GM19099 (cell line): ENCODE measurements around the gene DPEP1.

ENCODE experiments used
- POLR2A ChIP-seq: IDR thresholded peaks from 3 replicates; pipeline ENCODE4 v1.6.1; 2011; ENCODE audit warnings: low read depth; ENCODE audit not compliant: insufficient read length; ENCODE audit errors: extremely low read depth

The DPEP1 gene

DNA sequence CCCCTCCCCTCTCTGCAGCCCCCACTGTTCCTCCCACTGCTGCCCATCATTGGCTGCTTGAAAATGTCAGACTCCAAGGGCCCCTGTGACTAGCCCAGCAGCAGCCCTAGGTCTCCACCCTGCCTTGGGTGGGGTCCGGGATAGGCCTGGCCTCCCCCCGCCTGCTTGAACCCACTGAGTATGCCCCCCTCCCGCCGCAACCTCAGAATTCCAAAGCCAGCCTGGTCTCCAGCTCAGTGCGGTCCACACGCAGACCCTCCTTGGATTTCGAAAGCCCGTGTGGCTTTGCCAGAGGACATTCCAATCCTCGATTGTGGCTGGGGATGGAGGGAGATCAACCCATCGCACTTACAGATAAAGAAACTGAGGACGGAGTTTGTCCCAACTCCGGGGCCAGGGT lies 6.4 kb downstream of the DPEP1 start:
- no peak for TF ChIP-seq POLR2A

- no peak for TF ChIP-seq POLR2A
These were observed 7.0 kb downstream of the DPEP1 start for GRCh38 chr16:89620406-89620841.

DNA sequence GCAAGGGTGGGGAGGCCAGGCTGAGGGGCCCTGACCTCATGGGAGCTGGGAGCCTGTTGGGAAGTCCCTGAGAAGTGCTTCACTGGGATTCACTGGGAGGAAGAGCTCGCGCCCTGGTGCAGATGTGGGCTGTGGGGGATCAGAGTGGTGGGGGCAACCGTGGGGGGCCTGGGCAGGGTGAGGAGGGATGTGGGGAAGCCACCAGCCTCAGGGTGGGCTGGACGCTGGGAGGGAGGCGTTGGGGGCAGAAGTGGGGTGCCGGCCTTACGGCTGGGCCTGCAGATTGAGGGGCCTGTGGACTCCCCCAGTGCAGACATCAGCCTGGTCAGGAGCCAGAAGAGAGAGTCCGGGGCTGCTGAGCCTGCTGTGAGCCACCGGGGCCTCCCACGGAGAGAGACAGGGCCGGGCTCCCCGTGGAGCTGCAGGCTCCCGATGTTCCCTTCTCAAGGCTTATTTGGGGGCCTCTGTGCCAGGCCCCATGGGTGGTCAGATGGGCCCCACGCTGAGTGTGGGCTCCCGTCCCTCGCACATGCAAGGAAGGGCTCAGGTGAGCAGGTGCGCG lies 7.8 kb downstream of the DPEP1 start:
- TF ChIP-seq POLR2A = no peak

DNA sequence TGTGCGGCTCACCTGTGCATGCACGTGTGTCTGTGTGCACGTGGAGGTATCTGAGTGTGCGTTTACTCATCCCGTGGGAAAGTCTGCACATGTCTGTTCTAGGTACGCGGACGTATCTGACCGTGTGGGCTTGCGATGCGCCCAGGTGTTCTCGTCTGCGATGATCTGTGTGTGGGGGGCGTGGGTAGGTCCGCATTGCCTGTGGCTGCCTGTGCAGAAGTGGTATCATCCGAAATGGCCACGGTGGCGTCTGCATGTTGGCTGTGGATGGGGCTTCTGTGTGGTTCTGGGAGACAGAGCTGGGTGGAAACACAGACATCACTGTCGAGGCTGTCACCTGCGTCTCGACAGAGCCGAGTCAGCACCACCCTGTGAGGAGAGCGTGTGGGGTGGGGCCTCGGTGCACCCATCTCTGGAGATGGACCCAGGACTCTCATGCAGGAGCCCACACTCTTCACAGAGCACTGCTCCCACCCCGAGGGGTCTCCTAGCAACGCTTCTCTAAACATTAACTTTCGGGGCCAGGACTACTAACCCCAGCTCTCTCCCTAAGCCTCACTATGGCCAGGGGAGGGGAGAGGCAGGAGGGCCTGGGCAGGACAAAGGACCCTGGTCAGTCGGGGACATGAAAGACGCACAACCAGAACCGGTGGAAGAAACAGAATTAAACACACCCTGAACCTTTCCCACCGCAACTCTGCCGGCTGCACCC lies 8.4 kb downstream of the DPEP1 start:
- no peak for TF ChIP-seq POLR2A

- TF ChIP-seq POLR2A = no peak
These were observed 10.2 kb downstream of the DPEP1 start for GRCh38 chr16:89623511-89624261.

DNA sequence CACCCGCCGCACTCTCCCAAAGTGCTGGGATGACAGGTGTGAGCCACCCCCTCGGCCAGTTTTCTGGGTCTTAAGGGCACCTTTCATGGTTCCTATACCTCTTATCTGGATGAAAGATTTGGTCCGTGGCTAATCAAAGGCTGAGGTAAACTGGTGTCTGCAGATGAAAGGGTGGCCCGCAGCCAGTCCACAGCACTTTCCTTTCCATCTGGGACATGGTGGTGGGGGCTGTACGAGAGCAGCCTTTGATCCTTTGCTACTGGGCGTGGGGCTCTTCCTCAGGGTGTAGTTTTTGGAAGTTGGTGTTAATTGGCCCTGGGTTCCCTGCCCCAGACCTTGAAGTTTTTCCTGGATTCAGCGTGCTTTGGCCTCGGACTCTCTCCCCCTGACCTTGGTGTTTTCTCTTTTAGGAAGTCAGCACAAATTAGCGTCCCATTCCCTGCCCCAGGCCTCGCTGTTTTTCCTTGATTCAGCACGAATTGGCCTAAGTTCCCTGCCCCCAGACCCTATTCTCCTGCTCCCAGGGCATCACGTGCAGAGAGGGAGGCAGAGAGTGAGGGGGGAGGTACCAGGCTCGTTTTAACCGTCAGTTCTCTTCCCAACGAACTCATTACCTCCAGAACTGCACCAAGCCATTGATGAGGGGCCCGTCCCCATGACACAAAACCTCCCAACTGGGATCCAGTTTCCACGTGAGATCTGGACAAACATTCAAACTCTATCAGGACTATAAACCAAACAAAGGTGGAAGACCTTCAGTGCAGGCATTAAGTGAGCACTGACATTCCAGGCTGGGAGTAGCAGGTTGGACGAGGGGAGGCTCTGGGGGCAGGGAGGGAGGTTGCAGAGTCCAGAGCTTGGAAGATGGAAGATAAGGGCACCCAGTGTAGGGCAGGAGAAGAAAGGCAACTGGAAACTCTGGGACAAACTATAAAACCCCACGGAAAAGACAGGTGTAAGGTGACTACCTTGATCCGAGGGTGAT lies 11.6 kb downstream of the DPEP1 start:
- TF ChIP-seq POLR2A = no peak

DNA sequence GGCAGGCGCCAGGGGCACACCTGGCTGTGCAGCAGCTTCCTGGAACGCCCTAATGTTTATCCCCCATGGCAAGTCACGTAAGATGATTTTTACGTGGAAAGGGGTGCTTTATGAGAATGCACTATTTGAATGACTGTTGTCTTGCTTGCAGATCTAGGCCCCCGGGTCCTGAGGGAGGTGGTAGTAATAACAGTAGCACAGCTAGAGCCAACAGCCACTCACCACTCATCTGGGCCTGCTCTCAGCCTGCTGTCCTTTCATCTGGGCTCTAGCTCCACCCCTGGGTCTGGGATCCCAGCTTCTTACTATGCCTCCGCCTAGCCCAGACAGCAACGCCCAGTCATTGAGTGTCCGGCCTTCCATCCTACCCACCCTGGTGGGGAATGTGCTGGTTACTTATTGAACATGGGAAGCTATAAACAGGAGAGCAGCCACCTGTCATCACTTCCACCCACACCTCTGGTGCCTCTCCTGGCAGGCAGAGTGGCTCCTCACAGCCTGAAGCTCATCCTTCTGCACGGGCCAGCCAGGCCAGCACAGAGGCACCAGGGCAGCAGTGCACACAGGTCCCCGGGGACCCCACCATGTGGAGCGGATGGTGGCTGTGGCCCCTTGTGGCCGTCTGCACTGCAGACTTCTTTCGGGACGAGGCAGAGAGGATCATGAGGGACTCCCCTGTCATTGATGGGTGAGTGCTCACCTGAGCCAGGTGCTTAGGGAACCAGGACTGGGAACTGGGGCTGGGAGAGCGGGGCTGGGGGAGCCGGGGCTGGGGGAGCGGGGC lies 16.6 kb downstream of the DPEP1 start:
- TF ChIP-seq POLR2A = no peak

GRCh38 chr16:89633064-89633631 lies 19.7 kb downstream of the DPEP1 start:
- TF ChIP-seq POLR2A = no peak

DNA sequence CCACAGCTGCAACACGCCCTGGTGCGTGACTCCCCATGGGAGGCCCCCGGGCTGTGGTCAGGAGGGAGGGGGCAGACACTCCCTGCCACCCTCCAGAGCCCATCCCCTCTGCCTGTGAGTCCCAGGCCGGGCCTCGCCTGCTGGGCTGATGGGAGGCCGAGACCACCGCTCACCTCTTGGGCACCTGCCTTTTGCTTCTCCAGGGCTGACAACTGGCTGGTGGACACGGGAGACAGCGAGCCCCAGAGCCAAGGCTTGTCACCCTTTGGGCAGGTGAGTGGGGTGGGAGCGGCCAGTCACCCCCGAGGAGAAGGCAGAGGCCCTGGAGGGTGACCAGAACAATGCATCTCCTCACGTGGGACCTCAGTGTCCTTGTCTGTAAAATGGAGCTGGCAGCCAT lies 23.2 kb downstream of the DPEP1 start:
- TF ChIP-seq POLR2A = no peak

DNA sequence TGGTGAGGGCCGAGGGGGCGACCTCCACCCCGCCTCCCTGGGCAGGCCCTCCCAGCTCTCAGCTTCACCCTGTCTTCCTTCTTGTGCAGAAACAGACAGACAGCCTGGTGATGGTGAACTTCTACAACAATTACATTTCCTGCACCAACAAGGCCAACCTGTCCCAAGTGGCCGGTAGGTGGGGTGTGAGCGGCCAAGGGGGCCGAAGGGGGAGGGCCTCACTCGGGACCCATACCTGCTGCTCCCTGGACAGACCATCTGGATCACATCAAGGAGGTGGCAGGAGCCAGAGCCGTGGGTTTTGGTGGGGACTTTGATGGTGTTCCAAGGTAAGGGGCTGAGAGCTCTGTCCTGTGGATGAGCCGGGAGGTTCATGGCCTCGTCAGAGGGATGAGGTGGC lies 23.9 kb downstream of the DPEP1 start:
- TF ChIP-seq POLR2A = no peak

DNA sequence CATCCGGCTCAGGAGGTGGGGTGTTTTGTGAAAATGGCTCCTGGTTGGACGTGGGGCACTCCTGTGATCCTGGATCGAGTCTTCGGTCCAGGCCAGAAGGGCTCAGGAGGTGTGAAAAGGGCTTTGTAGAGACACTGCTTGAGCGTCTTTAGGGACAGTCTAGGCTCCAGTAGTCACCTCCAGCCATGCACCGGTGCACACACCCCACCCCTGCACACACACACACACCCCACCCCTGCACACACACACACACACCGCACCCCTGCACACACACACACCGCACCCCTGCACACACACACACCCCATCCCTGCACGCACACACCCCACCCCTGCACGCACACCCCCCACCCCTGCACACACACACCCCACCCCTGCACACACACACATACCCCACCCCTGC lies 25.0 kb downstream of the DPEP1 start:
- no peak for TF ChIP-seq POLR2A

GRCh38 chr16:89639385-89639784 lies 25.9 kb downstream of the DPEP1 start:
- TF ChIP-seq POLR2A = no peak

- no peak for TF ChIP-seq POLR2A
These were observed 28.1 kb downstream of the DPEP1 start for GRCh38 chr16:89641458-89642119.
